ENCODE measurements around the gene MXRA5.

- no peak for TF ChIP-seq ATF7 (IDR thresholded peaks at IDR 0.05)
- TF ChIP-seq CTCF (IDR thresholded peaks at IDR 0.05 in 2 of 3, conservative IDR thresholded peaks at IDR 0.05 in 1 of 3; ENCODE audit: insufficient read depth in 2 of 3, low read depth in 1 of 3, low read length in 3 of 3): no peak
- no peak for TF ChIP-seq E2F5 (CRISPR knock-in tag; IDR thresholded peaks at IDR 0.05)
- TF ChIP-seq EP300 (IDR thresholded peaks at IDR 0.05; ENCODE audit: low read length): no peak
- no peak for TF ChIP-seq EZH2 (IDR thresholded peaks at IDR 0.05; ENCODE audit: borderline replicate concordance, low read depth, low read length)
- no peak for TF ChIP-seq RHOXF2B (CRISPR knock-in tag; conservative IDR thresholded peaks at IDR 0.05)
- no peak for TF ChIP-seq TSHZ1 (CRISPR knock-in tag; IDR thresholded peaks at IDR 0.05)
These were observed 37.9 kb upstream of the MXRA5 start for GRCh38 chrX:3384327-3384726.
